ENCODE data around the gene NEURL1B.

Gene NEURL1B

DNA sequence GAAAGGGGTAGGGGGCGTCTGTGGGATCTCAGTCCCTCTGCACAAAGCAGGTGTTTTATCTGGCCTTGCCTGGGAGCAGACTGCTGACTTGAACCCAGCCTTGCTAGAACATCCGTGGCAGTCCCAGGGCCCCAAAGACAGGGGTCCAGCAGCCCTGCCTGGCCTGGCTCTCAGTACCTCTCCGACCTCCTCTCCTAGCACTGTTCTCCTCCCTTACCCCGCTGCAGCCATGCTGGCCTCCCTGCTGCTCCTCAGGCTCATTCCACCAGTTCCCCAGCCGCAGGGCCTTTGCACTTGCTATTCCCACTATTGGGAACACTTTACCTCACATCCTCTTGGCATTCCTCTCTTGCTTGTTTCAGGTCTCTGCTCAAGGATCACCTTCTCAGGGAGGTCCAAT, 84.7 kb downstream of the NEURL1B start:
- Histone ChIP-seq H3K4me3 (ENCODE audit: low read depth, low read length) (no peak overlapping the region), H3K14ac (ENCODE audit: low read length) (no peak overlapping the region), H3K79me2 (ENCODE audit: control insufficient read depth, insufficient read depth, low read length, poor library complexity) (no peaks in the 10 kb centered on the region), H3K79me1 (ENCODE audit: low read length) (no peaks in the 10 kb centered on the region), H2BK5ac (ENCODE audit: low read depth, low read length, poor library complexity) (no peak overlapping the region), H3K4ac (ENCODE audit: low read depth, low read length) (no peak overlapping the region), H3K23ac (ENCODE audit: low read length) (no peak overlapping the region), H3K27me3 (ENCODE audit: insufficient read depth, low read length) (no peaks in the 10 kb centered on the region), H3K4me2 (ENCODE audit: low read length) (no peak overlapping the region), H2BK12ac (ENCODE audit: low read length) (no peak overlapping the region), H4K12ac (ENCODE audit: low read depth, low read length) (no peak overlapping the region), H3K36me3 (ENCODE audit: control insufficient read depth in 1 of 2, insufficient read depth in 2 of 2, low read length in 2 of 2) (no peaks in the 10 kb centered on the region), H3K9ac (ENCODE audit: low read length) (no peak overlapping the region), H3K27ac (ENCODE audit: low read depth, low read length) (no peak overlapping the region), H2AFZ (ENCODE audit: insufficient read depth, low read length, poor library complexity) (no peak overlapping the region), H2AK5ac (ENCODE audit: low read length) (no peak overlapping the region), H4K8ac (ENCODE audit: low read depth, low read length) (no peak overlapping the region), H3K18ac (ENCODE audit: low read length) (no peak overlapping the region), H3K9me3 (ENCODE audit: insufficient read depth, low read depth, low read length) (peaks cover 2% of the 10 kb centered on the region), H2BK120ac (ENCODE audit: insufficient read depth, low read length, poor library complexity) (no peak overlapping the region), H4K91ac (ENCODE audit: low read depth, low read length) (no peak overlapping the region), H3K4me1 (ENCODE audit: control insufficient read depth in 1 of 2, insufficient read depth in 2 of 2, low read length in 2 of 2) (no peaks in the 10 kb centered on the region)
- no CpG with 5 or more reads among the region's 5 CpGs for WGBS (ENCODE audit: extremely low coverage, insufficient coverage, insufficient read length)
- DNase-seq = no peak

GRCh38 chr5:172726966-172727365, 85.9 kb downstream of the NEURL1B start:
- Histone ChIP-seq H3K14ac (ENCODE audit: low read length) (no peak overlapping the region), H2AFZ (ENCODE audit: insufficient read depth, low read length, poor library complexity) (no peak overlapping the region), H4K91ac (ENCODE audit: low read depth, low read length) (no peak overlapping the region), H3K27me3 (ENCODE audit: insufficient read depth, low read length) (no peaks in the 10 kb centered on the region), H3K4me2 (ENCODE audit: low read length) (no peak overlapping the region), H3K79me1 (ENCODE audit: low read length) (peaks cover 2% of the 10 kb centered on the region), H3K9ac (ENCODE audit: low read length) (no peak overlapping the region), H4K12ac (ENCODE audit: low read depth, low read length) (no peak overlapping the region), H3K18ac (ENCODE audit: low read length) (no peak overlapping the region), H2BK120ac (ENCODE audit: insufficient read depth, low read length, poor library complexity) (no peak overlapping the region), H3K4me1 (ENCODE audit: control insufficient read depth in 1 of 2, insufficient read depth in 2 of 2, low read length in 2 of 2) (peaks cover 0 to 7% of the 10 kb centered on the region in 2 experiments), H3K36me3 (ENCODE audit: control insufficient read depth in 1 of 2, insufficient read depth in 2 of 2, low read length in 2 of 2) (no peaks in the 10 kb centered on the region), H3K23ac (ENCODE audit: low read length) (no peak overlapping the region), H3K27ac (ENCODE audit: low read depth, low read length) (no peak overlapping the region), H3K4me3 (ENCODE audit: low read depth, low read length) (no peak overlapping the region), H3K4ac (ENCODE audit: low read depth, low read length) (no peak overlapping the region), H3K79me2 (ENCODE audit: control insufficient read depth, insufficient read depth, low read length, poor library complexity) (no peaks in the 10 kb centered on the region), H2BK12ac (ENCODE audit: low read length) (no peak overlapping the region), H4K8ac (ENCODE audit: low read depth, low read length) (no peak overlapping the region), H2AK5ac (ENCODE audit: low read length) (no peak overlapping the region), H2BK5ac (ENCODE audit: low read depth, low read length, poor library complexity) (no peak overlapping the region), H3K9me3 (ENCODE audit: insufficient read depth, low read depth, low read length) (no peaks in the 10 kb centered on the region)
- no peak for DNase-seq
- WGBS (ENCODE audit: extremely low coverage, insufficient coverage, insufficient read length) = no CpG with 5 or more reads among the region's 11 CpGs

DNA sequence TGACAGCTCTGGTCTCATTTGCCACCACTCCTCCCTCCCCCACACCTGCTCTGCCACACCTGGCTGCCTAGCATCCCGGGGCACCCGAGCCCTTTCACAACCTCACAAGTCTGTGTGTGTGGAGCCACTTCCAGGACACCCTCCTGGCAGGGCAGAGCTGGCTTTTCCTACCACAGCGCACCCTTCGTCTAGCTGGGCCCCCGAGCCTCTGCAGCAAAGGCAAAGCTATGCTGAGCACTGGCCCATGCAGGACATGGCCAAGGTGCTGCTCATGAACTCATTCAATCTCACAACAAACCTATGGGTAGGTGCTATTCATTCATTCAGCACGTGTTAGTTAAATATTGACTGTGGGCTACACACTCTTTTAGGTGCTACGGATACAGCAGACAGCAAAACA, 86.5 kb downstream of the NEURL1B start:
- H2BK5ac ChIP-seq (ENCODE audit: low read depth, low read length, poor library complexity) = no peak overlapping the region
- H3K9me3 ChIP-seq (ENCODE audit: insufficient read depth, low read depth, low read length) = no peaks in the 10 kb centered on the region
- no peak overlapping the region for H3K27ac ChIP-seq (ENCODE audit: low read depth, low read length)
- H4K91ac ChIP-seq (ENCODE audit: low read depth, low read length) = no peak overlapping the region
- no peak overlapping the region for H3K18ac ChIP-seq (ENCODE audit: low read length)
- H3K79me1 ChIP-seq (ENCODE audit: low read length) = peaks cover 6% of the 10 kb centered on the region
- no peak overlapping the region for H2BK12ac ChIP-seq (ENCODE audit: low read length)
- H3K4me1 ChIP-seq (ENCODE audit: control insufficient read depth in 1 of 2, insufficient read depth in 2 of 2, low read length in 2 of 2) = peaks cover under 1 to 11% of the 10 kb centered on the region in 2 experiments
- no peak overlapping the region for H4K12ac ChIP-seq (ENCODE audit: low read depth, low read length)
- no peak overlapping the region for H3K4ac ChIP-seq (ENCODE audit: low read depth, low read length)
- no peak overlapping the region for H3K4me3 ChIP-seq (ENCODE audit: low read depth, low read length)
- no peak overlapping the region for H2BK120ac ChIP-seq (ENCODE audit: insufficient read depth, low read length, poor library complexity)
- no peak overlapping the region for H3K9ac ChIP-seq (ENCODE audit: low read length)
- no peak overlapping the region for H3K14ac ChIP-seq (ENCODE audit: low read length)
- no peaks in the 10 kb centered on the region for H3K36me3 ChIP-seq (ENCODE audit: control insufficient read depth in 1 of 2, insufficient read depth in 2 of 2, low read length in 2 of 2)
- no peaks in the 10 kb centered on the region for H3K79me2 ChIP-seq (ENCODE audit: control insufficient read depth, insufficient read depth, low read length, poor library complexity)
- H3K23ac ChIP-seq (ENCODE audit: low read length) = no peak overlapping the region
- no CpG with 5 or more reads among the region's 7 CpGs for WGBS (ENCODE audit: extremely low coverage, insufficient coverage, insufficient read length)
- H3K27me3 ChIP-seq (ENCODE audit: insufficient read depth, low read length) = no peaks in the 10 kb centered on the region
- no peak overlapping the region for H4K8ac ChIP-seq (ENCODE audit: low read depth, low read length)
- H2AFZ ChIP-seq (ENCODE audit: insufficient read depth, low read length, poor library complexity) = no peak overlapping the region
- no peak overlapping the region for H3K4me2 ChIP-seq (ENCODE audit: low read length)
- no peak for DNase-seq
- no peak overlapping the region for H2AK5ac ChIP-seq (ENCODE audit: low read length)

- peaks cover 2% of the 10 kb centered on the region for H3K79me2 ChIP-seq (ENCODE audit: control insufficient read depth, insufficient read depth, low read length, poor library complexity)
- no peak overlapping the region for H4K91ac ChIP-seq (ENCODE audit: low read depth, low read length)
- H3K4ac ChIP-seq (ENCODE audit: low read depth, low read length) = no peak overlapping the region
- no peak overlapping the region for H2BK120ac ChIP-seq (ENCODE audit: insufficient read depth, low read length, poor library complexity)
- H3K14ac ChIP-seq (ENCODE audit: low read length) = no peak overlapping the region
- peaks cover 12 to 21% of the 10 kb centered on the region in 2 experiments for H3K4me1 ChIP-seq (ENCODE audit: control insufficient read depth in 1 of 2, insufficient read depth in 2 of 2, low read length in 2 of 2)
- H3K36me3 ChIP-seq (ENCODE audit: control insufficient read depth in 1 of 2, insufficient read depth in 2 of 2, low read length in 2 of 2) = no peaks in the 10 kb centered on the region
- no peak overlapping the region for H3K4me2 ChIP-seq (ENCODE audit: low read length)
- H2BK5ac ChIP-seq (ENCODE audit: low read depth, low read length, poor library complexity) = no peak overlapping the region
- no peaks in the 10 kb centered on the region for H3K27me3 ChIP-seq (ENCODE audit: insufficient read depth, low read length)
- no peak overlapping the region for H3K23ac ChIP-seq (ENCODE audit: low read length)
- H4K8ac ChIP-seq (ENCODE audit: low read depth, low read length) = no peak overlapping the region
- H3K79me1 ChIP-seq (ENCODE audit: low read length) = peaks cover 14% of the 10 kb centered on the region
- no peak overlapping the region for H2AFZ ChIP-seq (ENCODE audit: insufficient read depth, low read length, poor library complexity)
- WGBS (ENCODE audit: extremely low coverage, insufficient coverage, insufficient read length) = no CpG with 5 or more reads among the region's 10 CpGs
- H3K9me3 ChIP-seq (ENCODE audit: insufficient read depth, low read depth, low read length) = no peaks in the 10 kb centered on the region
- H2BK12ac ChIP-seq (ENCODE audit: low read length) = no peak overlapping the region
- H2AK5ac ChIP-seq (ENCODE audit: low read length) = no peak overlapping the region
- no peak overlapping the region for H3K18ac ChIP-seq (ENCODE audit: low read length)
- H4K12ac ChIP-seq (ENCODE audit: low read depth, low read length) = no peak overlapping the region
- no peak overlapping the region for H3K4me3 ChIP-seq (ENCODE audit: low read depth, low read length)
- no peak for DNase-seq
- H3K9ac ChIP-seq (ENCODE audit: low read length) = no peak overlapping the region
- no peak overlapping the region for H3K27ac ChIP-seq (ENCODE audit: low read depth, low read length)
Observed at GRCh38 chr5:172728481-172729241, 87.6 kb downstream of the NEURL1B start.
